OCI-LY3 (cell line): ENCODE data around the gene SH3PXD2B.

Source experiments
- CTCF ChIP-seq: fragments of 200-600, 300-600 bp; sonication (generic); IDR thresholded peaks from 2 replicates; pipeline ENCODE4 v1.5.1; 2014; ENCODE audit warnings: antibody characterized with exemption, low read length, low read depth
- EZH2phosphoT487 ChIP-seq: fragments of 200-600 bp; shearing (Covaris generic); IDR thresholded peaks from 2 replicates; pipeline ENCODE4 v1.6.1; 2018; ENCODE audit warnings: antibody characterized with exemption, mixed run types, low read depth

- no peak for TF ChIP-seq CTCF
- no peak for TF ChIP-seq EZH2phosphoT487
Observed at GRCh38 chr5:172351240-172351778, 103.0 kb downstream of the SH3PXD2B start.
